ENCODE data around the gene ARID4B. TPM values are rescaled to one million over a fixed set of nuclear protein-coding genes. Genes with fewer than 3 reads are reported as not detected.
"Not testable (repeated sequence)": the region's sequence is repeated elsewhere in the genome, so short reads cannot be mapped to it uniquely, and the experiment has no call there.

ARID4B gene
- 87.0 TPM for total RNA-seq

GRCh38 chr1:235327559-235328270 is at the start of gene ARID4B:
Gene ARID4B (minus strand): TSS chr1:235328179. CDS start chr1:235326919, 1,260 bp downstream.
- DNase-seq: no peak

- no peak for DNase-seq
Observed at GRCh38 chr1:235375919-235376605, 48.1 kb upstream of the ARID4B start.

- DNase-seq: no peak
Observed at GRCh38 chr1:235369802-235370201, 41.8 kb upstream of the ARID4B start.

GRCh38 chr1:235368428-235368827 is 40.4 kb upstream of the ARID4B start:
- DNase-seq: no peak

- peak; percentile 94 for DNase-seq
Observed at GRCh38 chr1:235367000-235367908, 39.3 kb upstream of the ARID4B start, which contains the start of gene TBCE. Gene TBCE (plus strand): TSS chr1:235367427. CDS start chr1:235380050, 12,623 bp downstream.

GRCh38 chr1:235366286-235366685 is 38.3 kb upstream of the ARID4B start:
- no peak for DNase-seq

- DNase-seq: not testable (repeated sequence)
Observed at GRCh38 chr1:235364189-235364588, 36.2 kb upstream of the ARID4B start.

- DNase-seq: no peak
Observed at GRCh38 chr1:235358899-235359298, 30.9 kb upstream of the ARID4B start.

- DNase-seq: no peak
Observed at GRCh38 chr1:235357485-235358373, 29.8 kb upstream of the ARID4B start.

- DNase-seq: no peak
Observed at GRCh38 chr1:235351898-235352297, 23.9 kb upstream of the ARID4B start.

- DNase-seq: no peak
Observed at GRCh38 chr1:235351441-235351840, 23.5 kb upstream of the ARID4B start.

- DNase-seq: no peak
Observed at GRCh38 chr1:235343726-235344125, 15.7 kb upstream of the ARID4B start.

GRCh38 chr1:235342471-235342870 is 14.5 kb upstream of the ARID4B start:
- no peak for DNase-seq

GRCh38 chr1:235342039-235342438 is 14.1 kb upstream of the ARID4B start:
- no peak for DNase-seq

- DNase-seq: no peak
Observed at GRCh38 chr1:235341334-235341733, 13.4 kb upstream of the ARID4B start.

GRCh38 chr1:235339746-235340145 is 11.8 kb upstream of the ARID4B start:
- no peak for DNase-seq

- DNase-seq: no peak
Observed at GRCh38 chr1:235336903-235337302, 8.9 kb upstream of the ARID4B start.

GRCh38 chr1:235331401-235331800 is 3.4 kb upstream of the ARID4B start:
- DNase-seq: no peak

GRCh38 chr1:235330918-235331285 is 2.9 kb upstream of the ARID4B start:
- DNase-seq: no peak

- DNase-seq: peak; percentile 47
Observed at GRCh38 chr1:235329139-235329902, 1.3 kb upstream of the ARID4B start.
